Nephron (organoid): ENCODE data around the gene BIRC5.

Source experiments
- H3K27ac Mint-ChIP-seq, 3 experiments: 2 replicates each; pipeline ENCODE4 v1.8.0; 2020; ENCODE audit warnings: mixed read lengths in 3 of 3, mild to moderate bottlenecking in 2 of 3, moderate library complexity in 1 of 3
- H3K27me3 Mint-ChIP-seq: 2 replicates; pipeline ENCODE4 v1.8.0; 2021; ENCODE audit warnings: low read depth, mild to moderate bottlenecking, moderate library complexity, mixed read lengths
- H3K36me3 Mint-ChIP-seq: 2 replicates; pipeline ENCODE4 v1.8.0; 2020; ENCODE audit warnings: low read depth, mixed read lengths
- H3K4me1 Mint-ChIP-seq: 2 replicates; pipeline ENCODE4 v1.8.0; 2020; ENCODE audit warnings: mixed read lengths
- H3K4me3 Mint-ChIP-seq, 3 experiments: 2 replicates each; pipeline ENCODE4 v1.8.0; 2020; ENCODE audit warnings: mild to moderate bottlenecking in 3 of 3, mixed read lengths in 3 of 3, moderate library complexity in 2 of 3
- H3K9me3 Mint-ChIP-seq: 2 replicates; pipeline ENCODE4 v1.8.0; 2020; ENCODE audit warnings: mixed read lengths
- CTCF ChIP-seq, 3 experiments: fragments of 200-600 bp; sonication (generic); IDR thresholded peaks; one replicate each; pipeline ENCODE4 v1.5.0; 2021; ENCODE audit warnings: antibody characterized with exemption in 3 of 3; ENCODE audit not compliant: unreplicated experiment in 3 of 3

BIRC5 gene

GRCh38 chr17:78174870-78175642, 39.0 kb upstream of the BIRC5 start:
- H3K9me3 Mint-ChIP-seq, result no peaks in the 10 kb centered on the region
- H3K36me3 Mint-ChIP-seq, result peaks cover 17% of the 10 kb centered on the region
- peaks cover 10% of the 10 kb centered on the region for H3K27me3 Mint-ChIP-seq
- H3K4me1 Mint-ChIP-seq, result peaks cover 48% of the 10 kb centered on the region
- H3K27ac Mint-ChIP-seq, result no peak overlapping the region
- no peak for TF ChIP-seq CTCF (IDR thresholded peaks at IDR 0.05; ENCODE audit: unreplicated experiment in 3 of 3)
- no peak overlapping the region for H3K4me3 Mint-ChIP-seq

- TF ChIP-seq CTCF (IDR thresholded peaks at IDR 0.05; ENCODE audit: unreplicated experiment in 3 of 3), result no peak
- peaks cover 53% of the 10 kb centered on the region for H3K4me1 Mint-ChIP-seq
- no peak overlapping the region for H3K4me3 Mint-ChIP-seq
- no peak overlapping the region for H3K27ac Mint-ChIP-seq
- peaks cover 10% of the 10 kb centered on the region for H3K27me3 Mint-ChIP-seq
- H3K36me3 Mint-ChIP-seq, result peaks cover 21% of the 10 kb centered on the region
- no peaks in the 10 kb centered on the region for H3K9me3 Mint-ChIP-seq
Measured at GRCh38 chr17:78175643-78175981, 38.4 kb upstream of the BIRC5 start.

GRCh38 chr17:78176548-78177025, 37.5 kb upstream of the BIRC5 start:
- H3K27me3 Mint-ChIP-seq, result peaks cover 6% of the 10 kb centered on the region
- no peak overlapping the region for H3K27ac Mint-ChIP-seq
- no peak overlapping the region for H3K4me3 Mint-ChIP-seq
- peaks cover 28% of the 10 kb centered on the region for H3K36me3 Mint-ChIP-seq
- H3K9me3 Mint-ChIP-seq, result no peaks in the 10 kb centered on the region
- peaks cover 55% of the 10 kb centered on the region for H3K4me1 Mint-ChIP-seq
- peak; percentile 88 to 91 (median 89) for TF ChIP-seq CTCF (IDR thresholded peaks at IDR 0.05; ENCODE audit: unreplicated experiment in 3 of 3)

GRCh38 chr17:78179372-78179771, 34.7 kb upstream of the BIRC5 start:
- no peaks in the 10 kb centered on the region for H3K27me3 Mint-ChIP-seq
- H3K4me3 Mint-ChIP-seq, result no peak overlapping the region
- H3K4me1 Mint-ChIP-seq, result peaks cover 47% of the 10 kb centered on the region
- peak overlapping the region in 2 of 3 experiments; percentile 66 to 73 for H3K27ac Mint-ChIP-seq
- no peak for TF ChIP-seq CTCF (IDR thresholded peaks at IDR 0.05; ENCODE audit: unreplicated experiment in 3 of 3)
- H3K36me3 Mint-ChIP-seq, result peaks cover 27% of the 10 kb centered on the region
- H3K9me3 Mint-ChIP-seq, result no peaks in the 10 kb centered on the region

GRCh38 chr17:78180083-78180482, 34.0 kb upstream of the BIRC5 start:
- TF ChIP-seq CTCF (IDR thresholded peaks at IDR 0.05; ENCODE audit: unreplicated experiment in 3 of 3), result no peak
- Mint-ChIP-seq H3K27me3 (no peaks in the 10 kb centered on the region), H3K9me3 (no peaks in the 10 kb centered on the region), H3K27ac (peak overlapping the region in 1 of 3 experiments; percentile 15), H3K4me1 (peaks cover 53% of the 10 kb centered on the region), H3K36me3 (peaks cover 27% of the 10 kb centered on the region), H3K4me3 (no peak overlapping the region)

- peaks cover 52% of the 10 kb centered on the region for H3K4me1 Mint-ChIP-seq
- no peaks in the 10 kb centered on the region for H3K9me3 Mint-ChIP-seq
- peak overlapping the region in 1 of 3 experiments; percentile 15 for H3K27ac Mint-ChIP-seq
Measured at GRCh38 chr17:78180508-78180907, 33.5 kb upstream of the BIRC5 start.

More at GRCh38 chr17:78180508-78180907, 33.5 kb upstream of the BIRC5 start:
- H3K36me3 Mint-ChIP-seq, result peaks cover 27% of the 10 kb centered on the region
- TF ChIP-seq CTCF (IDR thresholded peaks at IDR 0.05; ENCODE audit: unreplicated experiment in 3 of 3), result no peak
- H3K4me3 Mint-ChIP-seq, result no peak overlapping the region
- H3K27me3 Mint-ChIP-seq, result no peaks in the 10 kb centered on the region
